ENCODE results near the gene FAM78A.
"Not testable (repeated sequence)": the region's sequence is repeated elsewhere in the genome, so short reads cannot be mapped to it uniquely, and the experiment has no call there.

The FAM78A gene

GRCh38 chr9:131253891-131254491, 22.3 kb downstream of the FAM78A start:
- Histone ChIP-seq H3K4me1 (ENCODE audit: insufficient read depth, low read length, poor library complexity, severe bottlenecking) (peaks cover 59% of the 10 kb centered on the region), H2AFZ (ENCODE audit: low read length) (no peak overlapping the region)

GRCh38 chr9:131252120-131252519, 24.2 kb downstream of the FAM78A start:
- peak overlapping the region; percentile 74 for H3K9ac ChIP-seq (ENCODE audit: low read depth, low read length, poor library complexity, severe bottlenecking)
- H3K4me1 ChIP-seq (ENCODE audit: insufficient read depth, low read length, poor library complexity, severe bottlenecking), result peaks cover 49% of the 10 kb centered on the region
- H3K4me2 ChIP-seq (ENCODE audit: low read depth, low read length, poor library complexity, severe bottlenecking), result peak overlapping the region; percentile 76

More at GRCh38 chr9:131253891-131254491, 22.3 kb downstream of the FAM78A start:
- TF ChIP-seq, protein P1, sequence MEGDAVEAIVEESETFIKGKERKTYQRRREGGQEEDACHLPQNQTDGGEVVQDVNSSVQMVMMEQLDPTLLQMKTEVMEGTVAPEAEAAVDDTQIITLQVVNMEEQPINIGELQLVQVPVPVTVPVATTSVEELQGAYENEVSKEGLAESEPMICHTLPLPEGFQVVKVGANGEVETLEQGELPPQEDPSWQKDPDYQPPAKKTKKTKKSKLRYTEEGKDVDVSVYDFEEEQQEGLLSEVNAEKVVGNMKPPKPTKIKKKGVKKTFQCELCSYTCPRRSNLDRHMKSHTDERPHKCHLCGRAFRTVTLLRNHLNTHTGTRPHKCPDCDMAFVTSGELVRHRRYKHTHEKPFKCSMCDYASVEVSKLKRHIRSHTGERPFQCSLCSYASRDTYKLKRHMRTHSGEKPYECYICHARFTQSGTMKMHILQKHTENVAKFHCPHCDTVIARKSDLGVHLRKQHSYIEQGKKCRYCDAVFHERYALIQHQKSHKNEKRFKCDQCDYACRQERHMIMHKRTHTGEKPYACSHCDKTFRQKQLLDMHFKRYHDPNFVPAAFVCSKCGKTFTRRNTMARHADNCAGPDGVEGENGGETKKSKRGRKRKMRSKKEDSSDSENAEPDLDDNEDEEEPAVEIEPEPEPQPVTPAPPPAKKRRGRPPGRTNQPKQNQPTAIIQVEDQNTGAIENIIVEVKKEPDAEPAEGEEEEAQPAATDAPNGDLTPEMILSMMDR (conservative IDR thresholded peaks at IDR 0.05; ENCODE audit: low read length), result no peak
- no peak for TF ChIP-seq EZH2phosphoT487 (IDR thresholded peaks at IDR 0.05; ENCODE audit: borderline replicate concordance)
- Histone ChIP-seq H4K20me1 (ENCODE audit: insufficient read depth, low read length, poor library complexity, severe bottlenecking) (no peaks in the 10 kb centered on the region), H3K4me3 (ENCODE audit: low read length, poor library complexity, severe bottlenecking) (no peak overlapping the region), H3K4me2 (ENCODE audit: low read depth, low read length, poor library complexity, severe bottlenecking) (peak overlapping the region; percentile 76), H3K9me2 (replicated peaks; ENCODE audit: low read depth, low read length) (no peaks in the 10 kb centered on the region), H3K27me3 (ENCODE audit: insufficient read depth, low read length, poor library complexity, severe bottlenecking) (no peaks in the 10 kb centered on the region), H3K9ac (ENCODE audit: low read depth, low read length, poor library complexity, severe bottlenecking) (peak overlapping the region; percentile 74), H3K9me3 (ENCODE audit: insufficient read depth, low read depth, low read length) (no peaks in the 10 kb centered on the region), H3K79me2 (ENCODE audit: insufficient read depth, low read length) (peaks cover 12% of the 10 kb centered on the region), H3F3A (ENCODE audit: low read depth) (peaks cover 11% of the 10 kb centered on the region; the same call in 1 of the 2 replicates), H3K36me3 (ENCODE audit: insufficient read depth, low read length) (peaks cover 3% of the 10 kb centered on the region; the same call in 1 of the 2 replicates)

GRCh38 chr9:131246618-131247017, 29.7 kb downstream of the FAM78A start:
- Histone ChIP-seq H3K4me2 (ENCODE audit: low read depth, low read length, poor library complexity, severe bottlenecking) (no peak overlapping the region), H3K9me2 (replicated peaks; ENCODE audit: low read depth, low read length) (no peaks in the 10 kb centered on the region), H3K79me2 (ENCODE audit: insufficient read depth, low read length) (no peaks in the 10 kb centered on the region), H3K4me1 (ENCODE audit: insufficient read depth, low read length, poor library complexity, severe bottlenecking) (peaks cover under 1% of the 10 kb centered on the region), H3K4me3 (ENCODE audit: low read length, poor library complexity, severe bottlenecking) (no peak overlapping the region), H3K9ac (ENCODE audit: low read depth, low read length, poor library complexity, severe bottlenecking) (no peak overlapping the region), H4K20me1 (ENCODE audit: insufficient read depth, low read length, poor library complexity, severe bottlenecking) (no peaks in the 10 kb centered on the region), H3F3A (ENCODE audit: low read depth) (no peaks in the 10 kb centered on the region), H2AFZ (ENCODE audit: low read length) (no peak overlapping the region), H3K36me3 (ENCODE audit: insufficient read depth, low read length) (no peaks in the 10 kb centered on the region), H3K9me3 (ENCODE audit: insufficient read depth, low read depth, low read length) (no peaks in the 10 kb centered on the region), H3K27me3 (ENCODE audit: insufficient read depth, low read length, poor library complexity, severe bottlenecking) (no peaks in the 10 kb centered on the region)
- no peak for TF ChIP-seq EZH2phosphoT487 (IDR thresholded peaks at IDR 0.05; ENCODE audit: borderline replicate concordance)
- TF ChIP-seq, protein P1 (conservative IDR thresholded peaks at IDR 0.05; ENCODE audit: low read length), result no peak

More at GRCh38 chr9:131252120-131252519, 24.2 kb downstream of the FAM78A start:
- Histone ChIP-seq H3K27me3 (ENCODE audit: insufficient read depth, low read length, poor library complexity, severe bottlenecking) (no peaks in the 10 kb centered on the region), H3K4me3 (ENCODE audit: low read length, poor library complexity, severe bottlenecking) (peak overlapping the region; percentile 67), H4K20me1 (ENCODE audit: insufficient read depth, low read length, poor library complexity, severe bottlenecking) (no peaks in the 10 kb centered on the region), H3K79me2 (ENCODE audit: insufficient read depth, low read length) (peaks cover 6% of the 10 kb centered on the region), H3F3A (ENCODE audit: low read depth) (peaks cover 5% of the 10 kb centered on the region; the same call in 1 of the 2 replicates), H2AFZ (ENCODE audit: low read length) (0 out of 2 replicates have a peak overlapping the region, but pooled peaks have one; percentile 11), H3K9me2 (replicated peaks; ENCODE audit: low read depth, low read length) (no peaks in the 10 kb centered on the region), H3K36me3 (ENCODE audit: insufficient read depth, low read length) (no peaks in the 10 kb centered on the region), H3K9me3 (ENCODE audit: insufficient read depth, low read depth, low read length) (no peaks in the 10 kb centered on the region)
- TF ChIP-seq, protein P1 (conservative IDR thresholded peaks at IDR 0.05; ENCODE audit: low read length), result no peak
- no peak for TF ChIP-seq EZH2phosphoT487 (IDR thresholded peaks at IDR 0.05; ENCODE audit: borderline replicate concordance)

DNA sequence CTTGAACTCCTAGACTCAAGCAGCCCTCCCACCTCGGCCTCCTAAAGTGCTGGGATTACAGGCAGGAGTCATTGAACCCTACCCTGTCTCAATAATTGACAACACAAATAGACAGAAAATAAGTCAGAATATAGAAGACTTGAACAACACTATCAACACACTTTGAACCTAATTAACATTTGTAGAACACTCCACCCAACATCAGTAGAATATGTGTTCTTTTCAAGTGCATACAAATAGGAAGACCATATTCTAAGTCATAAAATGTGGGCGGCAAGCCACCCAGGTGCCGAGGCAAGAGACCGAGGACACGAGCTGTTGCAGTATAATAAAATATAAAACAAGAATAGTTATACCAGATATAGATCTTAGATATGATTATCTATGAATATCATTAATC, 32.0 kb downstream of the FAM78A start:
- H3K9me2 ChIP-seq (replicated peaks; ENCODE audit: low read depth, low read length); H3K27me3 ChIP-seq (ENCODE audit: insufficient read depth, low read length, poor library complexity, severe bottlenecking); H3K9ac ChIP-seq (ENCODE audit: low read depth, low read length, poor library complexity, severe bottlenecking); H3K79me2 ChIP-seq (ENCODE audit: insufficient read depth, low read length); H3K4me3 ChIP-seq (ENCODE audit: low read length, poor library complexity, severe bottlenecking); H3K36me3 ChIP-seq (ENCODE audit: insufficient read depth, low read length); H3K4me1 ChIP-seq (ENCODE audit: insufficient read depth, low read length, poor library complexity, severe bottlenecking); H3K9me3 ChIP-seq (ENCODE audit: insufficient read depth, low read depth, low read length); H3K4me2 ChIP-seq (ENCODE audit: low read depth, low read length, poor library complexity, severe bottlenecking); H3F3A ChIP-seq (ENCODE audit: low read depth); H2AFZ ChIP-seq (ENCODE audit: low read length); H4K20me1 ChIP-seq (ENCODE audit: insufficient read depth, low read length, poor library complexity, severe bottlenecking): not testable (repeated sequence)
